GM12878 (cell line): ENCODE data around the gene ELN. TPM values are rescaled to one million over a fixed set of nuclear protein-coding genes. Genes with fewer than 3 reads are reported as not detected.

Experiments
- ATAC-seq: fragments of 200-7000 bp; cut with Tn5 transposase; 3 replicates; pipeline ENCODE4 v1.9.1; 2020; ENCODE audit warnings: mild to moderate bottlenecking, moderate library complexity
- BruUV-seq: library from RNA; stranded (reverse); fragments of 400-500 nt; replicated peaks from 2 replicates; lab custom pipeline; 2021; lab: Mats Ljungman, UMichigan
- CTCF ChIA-PET: fragments of 300-600 bp; sonication (Branson Sonifier 250); formaldehyde crosslinking; extraction: SDS; loops from one replicate; lab custom pipeline; 2021; ENCODE audit warnings: inconsistent platforms; lab: Yijun Ruan, JAX
- POLR2A ChIA-PET: fragments of 350-600 bp; formaldehyde crosslinking; extraction: SDS; loops from one replicate; lab custom pipeline; 2021; ENCODE audit warnings: inconsistent platforms; lab: Charles Lee
- RAD21 ChIA-PET: fragments of 300-600 bp; sonication (Branson Sonifier 250); formaldehyde crosslinking; loops from one replicate; lab custom pipeline; 2023; ENCODE audit warnings: antibody characterized with exemption; ENCODE audit not compliant: unreplicated experiment; lab: Charles Lee
- SMC1A ChIA-PET: fragments of 300-600 bp; sonication (Branson Sonifier 250); formaldehyde crosslinking; loops from one replicate; lab custom pipeline; 2023; ENCODE audit not compliant: unreplicated experiment, uncharacterized antibody; lab: Charles Lee
- DNase-seq: peaks from one replicate; pipeline ENCODE4 v3.0.0-alpha.2; 2011; ENCODE audit warnings: low read depth, low spot score
- FAIRE-seq: peaks from 3 replicates; lab custom pipeline; 2011; peaks lifted over from hg19 to GRCh38; lab: Jason Lieb, UNC
- H2AFZ ChIP-seq: 2 replicates; pipeline ENCODE4 v1.6.0; 2011; ENCODE audit warnings: low read depth, low read length, control low read depth; ENCODE audit not compliant: control insufficient read depth
- H3K27ac ChIP-seq: 2 replicates; pipeline ENCODE4 v1.5.1; 2011; ENCODE audit warnings: control low read depth; ENCODE audit not compliant: control insufficient read depth, insufficient read depth
- H3K27me3 ChIP-seq, 2 experiments: replicated peaks in 1 of 2; 2 replicates each; pipeline versions ENCODE4 v1.6.0 to v1.6.1; 2011; ENCODE audit warnings: low read length in 1 of 2; ENCODE audit not compliant: control insufficient read depth in 2 of 2, insufficient read depth in 2 of 2
- H3K36me3 ChIP-seq, 2 experiments: 2 replicates each; pipeline ENCODE4 v1.5.1; 2011; ENCODE audit warnings: low read length in 1 of 2; ENCODE audit not compliant: control insufficient read depth in 2 of 2, insufficient read depth in 2 of 2
- H3K4me1 ChIP-seq: 2 replicates; pipeline ENCODE4 v1.6.1; 2011; ENCODE audit warnings: mild to moderate bottlenecking, low read length, moderate library complexity, mixed read lengths; ENCODE audit not compliant: control insufficient read depth, insufficient read depth
- H3K4me2 ChIP-seq: 2 replicates; pipeline ENCODE4 v1.6.0; 2011; ENCODE audit warnings: control low read depth; ENCODE audit not compliant: control insufficient read depth, insufficient read depth
- H3K4me3 ChIP-seq: fragments of 200-600 bp; sonication (generic); 2 replicates; pipeline ENCODE4 v1.5.1; 2016
- H3K79me2 ChIP-seq: 2 replicates; pipeline ENCODE4 v1.6.0; 2011; ENCODE audit warnings: low read length; ENCODE audit not compliant: control insufficient read depth, insufficient read depth
- H3K9ac ChIP-seq: 2 replicates; pipeline ENCODE4 v1.8.0; 2011; ENCODE audit warnings: low read length, control low read depth, mixed read lengths; ENCODE audit not compliant: control insufficient read depth, insufficient read depth
- H3K9me3 ChIP-seq: replicated peaks from 3 replicates; pipeline ENCODE4 v1.5.1; 2011; ENCODE audit warnings: mild to moderate bottlenecking, low read length; ENCODE audit not compliant: control insufficient read depth, insufficient read depth
- H4K20me1 ChIP-seq: 2 replicates; pipeline ENCODE4 v1.6.0; 2011; ENCODE audit not compliant: control insufficient read depth, insufficient read depth
- CBFB ChIP-seq: IDR thresholded peaks from 2 replicates; pipeline ENCODE4 v1.6.1; 2016; ENCODE audit warnings: antibody characterized with exemption, low read depth
- CREM ChIP-seq: IDR thresholded peaks from 2 replicates; pipeline ENCODE4 v1.6.1; 2014; ENCODE audit warnings: antibody characterized with exemption, low read depth
- DPF2 ChIP-seq: fragments of 450-650 bp; IDR thresholded peaks from 2 replicates; pipeline ENCODE4 v1.6.1; 2017; ENCODE audit warnings: mild to moderate bottlenecking
- GABPA ChIP-seq: IDR thresholded peaks from 2 replicates; pipeline ENCODE4 v1.6.1; 2014; ENCODE audit warnings: antibody characterized with exemption, low read depth, mild to moderate bottlenecking, inconsistent platforms
- KLF5 ChIP-seq: fragments of 450-650 bp; IDR thresholded peaks from 2 replicates; pipeline ENCODE4 v1.6.1; 2014; ENCODE audit warnings: mild to moderate bottlenecking; ENCODE audit not compliant: partially characterized antibody
- MYB ChIP-seq: fragments of 150-350 bp; IDR thresholded peaks from 2 replicates; pipeline ENCODE4 v1.6.1; 2014; ENCODE audit warnings: mild to moderate bottlenecking, low read depth, low read length, borderline replicate concordance
- NBN ChIP-seq: fragments of 450-650 bp; IDR thresholded peaks from 2 replicates; pipeline ENCODE4 v1.6.1; 2016
- NR2C2 ChIP-seq: IDR thresholded peaks from 2 replicates; pipeline ENCODE4 v1.6.1; 2011; ENCODE audit warnings: borderline replicate concordance, low read depth; ENCODE audit not compliant: control insufficient read depth, insufficient read length
- SIN3A ChIP-seq: IDR thresholded peaks from 2 replicates; pipeline ENCODE4 v1.6.1; 2012; ENCODE audit warnings: low read depth, low read length, improper control_type of control experiment
- SMARCA5 ChIP-seq: fragments of 450-650 bp; IDR thresholded peaks from 2 replicates; pipeline ENCODE4 v1.6.1; 2017; ENCODE audit warnings: mild to moderate bottlenecking
- SUPT20H ChIP-seq: IDR thresholded peaks from 2 replicates; pipeline ENCODE4 v1.6.1; 2011; ENCODE audit warnings: low read depth, mild to moderate bottlenecking, low read length, moderate library complexity, borderline replicate concordance; ENCODE audit not compliant: control insufficient read depth
- TAF1 ChIP-seq: IDR thresholded peaks from 2 replicates; pipeline ENCODE4 v1.6.1; 2011; ENCODE audit warnings: mild to moderate bottlenecking, low read depth, low read length, borderline replicate concordance
- TARDBP ChIP-seq: IDR thresholded peaks from 2 replicates; pipeline ENCODE4 v1.6.1; 2016; ENCODE audit warnings: borderline replicate concordance
- ZNF217 ChIP-seq: fragments of 450-650 bp; IDR thresholded peaks from 2 replicates; pipeline ENCODE4 v1.6.1; 2017; ENCODE audit warnings: antibody characterized with exemption, mild to moderate bottlenecking
- ZSCAN29 ChIP-seq: fragments of 450-650 bp; IDR thresholded peaks from 2 replicates; pipeline ENCODE4 v1.6.1; 2017; ENCODE audit warnings: mild to moderate bottlenecking, moderate library complexity
- WGBS: methylation state at CpG from one replicate; pipeline ENCODE4 v1.1.6; 2016; ENCODE audit warnings: low lambda C conversion rate; ENCODE audit not compliant: insufficient replicate concordance, insufficient coverage; ENCODE audit errors: missing lambda C conversion rate; 5-methylcytosine and 5-hydroxymethylcytosine counted together
- in situ Hi-C: fragments of 300-500 bp; cut with MboI; formaldehyde crosslinking; loops from 9 replicates; pipeline ENCODE4 v1.14.3; 2018; ENCODE audit warnings: mixed read lengths
- intact Hi-C: fragments of 100-400 bp; cut with micrococcal nuclease; formaldehyde crosslinking; loops from one replicate; pipeline ENCODE4 v1.14.2; 2022; ENCODE audit not compliant: unreplicated experiment
- polyA plus RNA-seq, 11 experiments: library from polyadenylated mRNA; depleted of rRNA in 4 of 11; unstranded in 6 of 11; stranded (reverse) in 5 of 11; fragments of >200 nt; fragmentation: Nextera tagmentation in 4 of 11; fragmentation: Illumina TruSeq in 1 of 11; extraction: Ambion mirVana in 4 of 11; extraction: Trizol in 1 of 11; gene quantifications; 1 replicate in 1 of 11; 2 replicates in 10 of 11; pipeline versions ENCODE4 v1.2.1 to v1.2.3, GENCODE V29; 2011 to 2016; ENCODE audit warnings: inconsistent platforms in 2 of 11, missing spikeins in 2 of 11, low read depth in 1 of 11
- total RNA-seq, 4 experiments: library from RNA; depleted of rRNA in 3 of 4; stranded (reverse); fragments of >200 nt in 3 of 4; fragmentation: Illumina TruSeq in 1 of 4; extraction: Trizol in 1 of 4; gene quantifications; 2 replicates each; pipeline versions ENCODE4 v1.2.1 to v1.2.3, GENCODE V29; 2013 to 2021
- TF ChIP-seq, protein P1 (sequence below): fragments of 450-650 bp; IDR thresholded peaks from 2 replicates; pipeline ENCODE4 v1.6.1; 2018; ENCODE audit warnings: mild to moderate bottlenecking, low read depth, moderate library complexity; ENCODE audit not compliant: partially characterized antibody
- TF ChIP-seq, protein P2 (sequence below): fragments of 450-650 bp; IDR thresholded peaks from 2 replicates; pipeline ENCODE4 v1.6.1; 2016; ENCODE audit warnings: mild to moderate bottlenecking, moderate library complexity, borderline replicate concordance

The ELN gene
- total and polyA plus RNA-seq, 10 of the 15 experiments (the other 5 are each of a cell fraction or from before 2014, with no cell fraction given) = 0.08 to 0.27 (median 0.23) TPM; not detected in 7

DNA sequence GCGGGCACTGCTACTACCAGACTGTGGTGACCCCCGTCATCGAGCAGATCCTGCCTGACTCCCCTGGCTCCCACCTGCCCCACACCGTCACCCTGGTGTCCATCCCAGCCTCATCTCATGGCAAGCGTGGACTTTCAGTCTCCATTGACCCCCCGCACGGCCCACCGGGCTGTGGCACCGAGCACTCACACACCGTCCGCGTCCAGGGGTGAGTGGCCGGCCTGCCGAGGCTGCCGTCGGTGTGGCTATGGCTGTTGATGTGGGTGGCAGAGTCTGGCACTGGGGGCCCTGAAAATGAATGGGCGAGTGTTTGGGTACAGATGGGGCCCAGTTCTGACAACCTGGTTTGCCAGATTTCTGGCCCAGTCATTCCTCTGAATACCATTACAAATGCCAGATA is 71.1 kb downstream of the ELN start:
- FAIRE-seq = no peak
- Histone ChIP-seq H3K4me1 (peaks cover 29% of the 10 kb centered on the region), H3K4me2 (no peak overlapping the region), H3K27ac (no peak overlapping the region; the same call in 1 of the 2 replicates), H3K27me3 (no peaks in the 10 kb centered on the region), H2AFZ (no peak overlapping the region), H3K4me3 (no peak overlapping the region), H3K36me3 (peaks cover 14 to 22% of the 10 kb centered on the region in 2 experiments), H3K9me3 (peaks cover 4% of the 10 kb centered on the region; the same call in 2 of the 3 replicates), H3K9ac (no peak overlapping the region), H4K20me1 (no peaks in the 10 kb centered on the region), H3K79me2 (peaks cover 16% of the 10 kb centered on the region)
- no TSS peak for BruUV-seq
- TF ChIP-seq DPF2 = no peak
- no peak for TF ChIP-seq SIN3A
- TF ChIP-seq, protein P1, sequence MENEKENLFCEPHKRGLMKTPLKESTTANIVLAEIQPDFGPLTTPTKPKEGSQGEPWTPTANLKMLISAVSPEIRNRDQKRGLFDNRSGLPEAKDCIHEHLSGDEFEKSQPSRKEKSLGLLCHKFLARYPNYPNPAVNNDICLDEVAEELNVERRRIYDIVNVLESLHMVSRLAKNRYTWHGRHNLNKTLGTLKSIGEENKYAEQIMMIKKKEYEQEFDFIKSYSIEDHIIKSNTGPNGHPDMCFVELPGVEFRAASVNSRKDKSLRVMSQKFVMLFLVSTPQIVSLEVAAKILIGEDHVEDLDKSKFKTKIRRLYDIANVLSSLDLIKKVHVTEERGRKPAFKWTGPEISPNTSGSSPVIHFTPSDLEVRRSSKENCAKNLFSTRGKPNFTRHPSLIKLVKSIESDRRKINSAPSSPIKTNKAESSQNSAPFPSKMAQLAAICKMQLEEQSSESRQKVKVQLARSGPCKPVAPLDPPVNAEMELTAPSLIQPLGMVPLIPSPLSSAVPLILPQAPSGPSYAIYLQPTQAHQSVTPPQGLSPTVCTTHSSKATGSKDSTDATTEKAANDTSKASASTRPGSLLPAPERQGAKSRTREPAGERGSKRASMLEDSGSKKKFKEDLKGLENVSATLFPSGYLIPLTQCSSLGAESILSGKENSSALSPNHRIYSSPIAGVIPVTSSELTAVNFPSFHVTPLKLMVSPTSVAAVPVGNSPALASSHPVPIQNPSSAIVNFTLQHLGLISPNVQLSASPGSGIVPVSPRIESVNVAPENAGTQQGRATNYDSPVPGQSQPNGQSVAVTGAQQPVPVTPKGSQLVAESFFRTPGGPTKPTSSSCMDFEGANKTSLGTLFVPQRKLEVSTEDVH = no peak
- no peak for TF ChIP-seq ZNF217
- TF ChIP-seq KLF5 = no peak
- TF ChIP-seq NR2C2 = no peak
- TF ChIP-seq ZSCAN29 = no peak
- TF ChIP-seq MYB = no peak
- no peak for TF ChIP-seq CREM
- TF ChIP-seq CBFB = no peak
- TF ChIP-seq NBN = no peak
- TF ChIP-seq TARDBP = no peak
- TF ChIP-seq SUPT20H = no peak
- no peak for TF ChIP-seq SMARCA5
- no peak for TF ChIP-seq GABPA
- TF ChIP-seq TAF1 = no peak
- TF ChIP-seq, protein P2, sequence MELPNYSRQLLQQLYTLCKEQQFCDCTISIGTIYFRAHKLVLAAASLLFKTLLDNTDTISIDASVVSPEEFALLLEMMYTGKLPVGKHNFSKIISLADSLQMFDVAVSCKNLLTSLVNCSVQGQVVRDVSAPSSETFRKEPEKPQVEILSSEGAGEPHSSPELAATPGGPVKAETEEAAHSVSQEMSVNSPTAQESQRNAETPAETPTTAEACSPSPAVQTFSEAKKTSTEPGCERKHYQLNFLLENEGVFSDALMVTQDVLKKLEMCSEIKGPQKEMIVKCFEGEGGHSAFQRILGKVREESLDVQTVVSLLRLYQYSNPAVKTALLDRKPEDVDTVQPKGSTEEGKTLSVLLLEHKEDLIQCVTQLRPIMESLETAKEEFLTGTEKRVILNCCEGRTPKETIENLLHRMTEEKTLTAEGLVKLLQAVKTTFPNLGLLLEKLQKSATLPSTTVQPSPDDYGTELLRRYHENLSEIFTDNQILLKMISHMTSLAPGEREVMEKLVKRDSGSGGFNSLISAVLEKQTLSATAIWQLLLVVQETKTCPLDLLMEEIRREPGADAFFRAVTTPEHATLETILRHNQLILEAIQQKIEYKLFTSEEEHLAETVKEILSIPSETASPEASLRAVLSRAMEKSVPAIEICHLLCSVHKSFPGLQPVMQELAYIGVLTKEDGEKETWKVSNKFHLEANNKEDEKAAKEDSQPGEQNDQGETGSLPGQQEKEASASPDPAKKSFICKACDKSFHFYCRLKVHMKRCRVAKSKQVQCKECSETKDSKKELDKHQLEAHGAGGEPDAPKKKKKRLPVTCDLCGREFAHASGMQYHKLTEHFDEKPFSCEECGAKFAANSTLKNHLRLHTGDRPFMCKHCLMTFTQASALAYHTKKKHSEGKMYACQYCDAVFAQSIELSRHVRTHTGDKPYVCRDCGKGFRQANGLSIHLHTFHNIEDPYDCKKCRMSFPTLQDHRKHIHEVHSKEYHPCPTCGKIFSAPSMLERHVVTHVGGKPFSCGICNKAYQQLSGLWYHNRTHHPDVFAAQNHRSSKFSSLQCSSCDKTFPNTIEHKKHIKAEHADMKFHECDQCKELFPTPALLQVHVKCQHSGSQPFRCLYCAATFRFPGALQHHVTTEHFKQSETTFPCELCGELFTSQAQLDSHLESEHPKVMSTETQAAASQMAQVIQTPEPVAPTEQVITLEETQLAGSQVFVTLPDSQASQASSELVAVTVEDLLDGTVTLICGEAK = no peak
- SMC1A ChIA-PET = interaction anchor here (0.9 kb wide), 1 partner anchor 66 kb away, joined by 4 read pairs; no protein-coding TSS in a partner anchor
- CTCF ChIA-PET = interaction anchor here (1.0 kb wide), 1 partner anchor 33 kb away, joined by 3 read pairs; no protein-coding TSS in a partner anchor
- DNase-seq = no peak
- no peak for ATAC-seq
- RAD21 ChIA-PET = interaction anchor here (0.8 to 3.0 kb wide), 3 partner anchors 15 to 106 kb away, joined by 3 to 12 read pairs (median 12); partner anchors contain the start of genes EIF4H and LIMK1
- POLR2A ChIA-PET = interaction anchor here (0.7 to 2.5 kb wide), 3 partner anchors 16 to 255 kb away, joined by 3 to 18 read pairs (median 4); partner anchors contain the start of gene LIMK1
- WGBS = 98% methylated on average over 17 of the region's 17 CpGs
- intact Hi-C loops (no loop called here), in situ Hi-C loops (no loop called here)
